Measurements from ENCODE around the gene FOLR3. TPM values are rescaled to one million over a fixed set of nuclear protein-coding genes. Genes with fewer than 3 reads are reported as not detected.
"Not testable (repeated sequence)": the region's sequence is repeated elsewhere in the genome, so short reads cannot be mapped to it uniquely, and the experiment has no call there.

The FOLR3 gene
- total and polyA plus RNA-seq, 8 donors, result 0.40 TPM; not detected in 7

DNA sequence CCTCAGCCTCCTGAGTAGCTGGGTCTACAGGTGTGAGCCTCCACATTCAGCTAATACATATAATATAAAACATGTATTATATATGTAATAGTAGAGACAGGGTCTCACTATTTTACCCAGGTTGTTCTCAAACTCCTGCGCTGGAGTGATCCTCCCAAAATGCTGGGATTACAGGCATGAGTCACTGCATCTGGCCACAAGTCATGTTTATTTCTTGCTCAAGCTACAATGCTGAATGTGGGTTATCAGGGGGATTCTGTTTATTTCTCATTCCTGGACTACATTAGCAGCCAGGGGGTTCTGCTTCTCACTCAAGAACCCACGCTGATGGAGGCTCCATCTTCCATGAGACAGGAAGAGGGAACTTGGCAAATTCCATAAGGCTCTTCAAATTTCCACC, 24.8 kb downstream of the FOLR3 start:
- no peak for TF ChIP-seq CTCF (IDR thresholded peaks at IDR 0.05)
- Histone ChIP-seq H3K36me3 (no peaks in the 10 kb centered on the region), H3K27me3 (no peaks in the 10 kb centered on the region), H3K4me3 (no peak overlapping the region), H3K4me1 (no peaks in the 10 kb centered on the region), H3K9me3 (no peaks in the 10 kb centered on the region), H3K27ac (no peak overlapping the region)
- ATAC-seq (no peak), DNase-seq (no peak), FAIRE-seq (no peak)
- 74 to 81% methylated on average over 2 of the region's 2 CpGs for WGBS, 2 donors
- intact Hi-C loops (cut with DNase I), result no loop called here

GRCh38 chr11:72162891-72163492, 27.5 kb downstream of the FOLR3 start:
- Histone ChIP-seq H3K4me3 (no peak overlapping the region), H3K4me1 (no peaks in the 10 kb centered on the region), H3K27me3 (no peaks in the 10 kb centered on the region), H3K9me3 (no peaks in the 10 kb centered on the region), H3K36me3 (no peaks in the 10 kb centered on the region), H3K27ac (no peak overlapping the region)
- FAIRE-seq (no peak), ATAC-seq (no peak), DNase-seq (no peak)
- intact Hi-C loops (cut with DNase I), result no loop called here
- WGBS, 2 donors, result 77 to 84% methylated on average over 16 of the region's 16 CpGs
- no peak for TF ChIP-seq CTCF (IDR thresholded peaks at IDR 0.05)

DNA sequence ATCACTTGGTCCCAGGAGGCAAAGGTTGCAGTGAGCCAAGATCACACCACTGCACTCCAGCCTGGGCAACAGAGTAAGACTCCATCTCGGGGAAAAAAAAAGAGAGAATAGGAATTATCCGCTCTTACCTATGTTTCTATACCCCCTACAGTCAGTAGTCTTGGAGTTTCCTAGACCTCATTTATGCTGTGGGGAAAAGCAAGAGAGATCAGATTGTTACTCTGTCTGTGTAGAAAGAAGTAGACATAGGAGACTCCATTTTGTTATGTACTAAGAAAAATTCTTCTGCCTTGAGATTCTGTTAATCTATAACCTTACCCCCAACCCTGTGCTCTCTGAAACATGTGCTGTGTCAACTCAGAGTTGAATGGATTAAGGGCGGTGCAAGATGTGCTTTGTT, 28.7 kb downstream of the FOLR3 start:
- FAIRE-seq, ATAC-seq: not testable (repeated sequence)
- WGBS, 2 donors, result 72 to 98% methylated on average over 2 of the region's 3 CpGs

DNA sequence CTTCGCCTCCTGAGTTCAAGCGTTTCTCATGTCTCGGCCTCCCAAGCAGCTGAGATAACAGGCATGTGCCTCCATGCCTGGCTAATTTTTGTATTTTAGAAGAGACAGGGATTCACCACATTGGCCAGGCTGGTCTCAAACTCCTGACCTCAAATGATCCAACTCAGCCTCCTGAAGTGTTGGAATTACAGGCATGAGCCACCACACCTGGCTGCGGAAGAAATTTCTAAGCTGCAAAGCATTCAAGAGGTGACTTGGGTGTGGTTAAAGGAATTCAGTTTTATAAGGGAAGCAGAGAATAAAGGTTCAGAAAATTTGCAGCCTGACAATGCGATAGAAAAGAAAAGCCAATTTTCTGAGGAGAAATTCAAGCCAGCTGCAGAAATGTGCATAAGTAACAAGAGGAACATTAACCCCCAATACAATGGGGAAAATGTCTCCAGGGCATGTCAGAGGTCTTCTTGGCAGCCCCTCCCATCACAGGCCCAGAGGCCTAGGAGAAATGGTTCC, 33.6 kb downstream of the FOLR3 start:
- DNase-seq; H3K27me3 ChIP-seq; intact Hi-C loops (cut with DNase I); H3K27ac ChIP-seq; H3K36me3 ChIP-seq; H3K4me1 ChIP-seq; H3K9me3 ChIP-seq; H3K4me3 ChIP-seq; ATAC-seq; FAIRE-seq: not testable (repeated sequence)
- 90 to 92% methylated on average over 5 of the region's 5 CpGs for WGBS, 2 donors

More for the DNA sequence above, 28.7 kb downstream of the FOLR3 start:
- DNase-seq; H3K27me3 ChIP-seq; H3K4me1 ChIP-seq; H3K36me3 ChIP-seq; H3K9me3 ChIP-seq; H3K27ac ChIP-seq; intact Hi-C loops (cut with DNase I); H3K4me3 ChIP-seq: not testable (repeated sequence)

GRCh38 chr11:72169754-72170153, 34.2 kb downstream of the FOLR3 start:
- H3K36me3 ChIP-seq; H3K9me3 ChIP-seq; ATAC-seq; intact Hi-C loops (cut with DNase I); H3K4me1 ChIP-seq; H3K27me3 ChIP-seq; FAIRE-seq; H3K4me3 ChIP-seq; DNase-seq; H3K27ac ChIP-seq: not testable (repeated sequence)
- WGBS, 2 donors, result 79 to 87% methylated on average over 3 of the region's 3 CpGs

DNA sequence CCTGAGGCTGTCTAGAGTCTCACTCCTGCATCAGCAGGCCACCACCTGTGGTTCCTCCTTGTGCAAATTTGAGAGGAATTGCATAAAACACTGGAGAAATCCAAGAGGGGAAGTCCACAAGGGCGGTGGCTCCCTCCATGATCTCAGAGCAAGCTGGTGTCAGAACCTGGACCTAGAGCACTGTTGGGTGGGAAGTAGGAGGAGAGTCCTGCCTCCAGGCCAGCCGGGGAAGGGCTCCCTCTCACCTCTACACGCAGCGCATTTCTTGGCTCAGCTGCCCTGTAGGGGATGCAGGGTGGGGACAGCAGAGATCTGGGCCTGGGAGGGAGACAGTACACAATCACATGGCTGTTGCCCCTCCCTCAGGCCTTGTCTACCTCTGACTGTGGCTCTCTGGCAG, 36.5 kb downstream of the FOLR3 start:
- H3K4me1 ChIP-seq; ATAC-seq; H3K27ac ChIP-seq; intact Hi-C loops (cut with DNase I); DNase-seq; H3K9me3 ChIP-seq; H3K27me3 ChIP-seq; FAIRE-seq; H3K4me3 ChIP-seq; H3K36me3 ChIP-seq: not testable (repeated sequence)
- 78 to 80% methylated on average over 4 of the region's 4 CpGs for WGBS, 2 donors

DNA sequence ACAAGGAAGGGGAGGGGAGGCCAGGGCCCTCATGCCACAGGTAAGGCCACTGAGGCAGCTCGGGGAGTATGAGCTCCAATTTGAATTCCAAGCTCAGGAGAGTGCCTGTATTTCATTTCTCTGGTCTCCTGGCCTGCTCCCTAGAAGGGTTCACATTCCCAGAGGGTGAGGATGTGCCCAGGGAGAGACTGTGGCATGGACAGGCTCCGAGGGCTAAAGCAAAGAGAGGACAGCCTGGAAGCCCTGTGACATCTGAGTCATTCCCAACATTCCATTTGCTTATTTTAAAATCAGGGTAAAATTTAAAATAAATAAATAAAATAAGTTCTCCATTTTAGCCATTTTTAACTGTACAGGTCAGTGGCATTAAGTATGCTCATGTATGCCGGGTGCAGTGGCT, 37.8 kb downstream of the FOLR3 start:
- no peaks in the 10 kb centered on the region for H3K9me3 ChIP-seq
- H3K27ac ChIP-seq, result no peak overlapping the region
- no peaks in the 10 kb centered on the region for H3K27me3 ChIP-seq
- no peaks in the 10 kb centered on the region for H3K4me1 ChIP-seq
- no peak overlapping the region for H3K4me3 ChIP-seq
- no peak for ATAC-seq
- no peaks in the 10 kb centered on the region for H3K36me3 ChIP-seq
- no peak for TF ChIP-seq CTCF (IDR thresholded peaks at IDR 0.05)
- intact Hi-C loops (cut with DNase I), result no loop called here
- no peak for FAIRE-seq
- WGBS, 2 donors, result 69 to 81% methylated on average over 3 of the region's 3 CpGs
- DNase-seq, result no peak
